BLaER1 treated with 17β-estradiol and CSF1 and Interleukin-3, amounts not matched to agents 10 nM and 100 nM (cell line): ENCODE results near the gene USP54.
"Not testable (repeated sequence)": the region's sequence is repeated elsewhere in the genome, so short reads cannot be mapped to it uniquely, and the experiment has no call there.

Experiments
- H3K27ac ChIP-seq, 11 experiments: shearing (Covaris generic); formaldehyde crosslinking; 2 replicates each; pipeline ENCODE4 v1.8.1; 2022
- H3K27me3 ChIP-seq, 11 experiments: shearing (Covaris generic); formaldehyde crosslinking; 2 replicates each; pipeline ENCODE4 v1.8.1; 2022
- H3K36me3 ChIP-seq, 11 experiments: shearing (Covaris generic); formaldehyde crosslinking; 2 replicates each; pipeline ENCODE4 v1.8.1; 2022
- H3K4me1 ChIP-seq, 10 experiments: shearing (Covaris generic); formaldehyde crosslinking; 2 replicates each; pipeline ENCODE4 v1.8.1; 2022
- H3K4me2 ChIP-seq, 11 experiments: shearing (Covaris generic); formaldehyde crosslinking; 2 replicates each; pipeline ENCODE4 v1.8.1; 2022
- H3K4me3 ChIP-seq, 10 experiments: shearing (Covaris generic); formaldehyde crosslinking; 2 replicates each; pipeline ENCODE4 v1.8.1; 2022
- H3K9ac ChIP-seq, 11 experiments: shearing (Covaris generic); formaldehyde crosslinking; 2 replicates each; pipeline ENCODE4 v1.8.1; 2022
- H3K9me3 ChIP-seq, 11 experiments: shearing (Covaris generic); formaldehyde crosslinking; replicated peaks in 1 of 11; 2 replicates each; pipeline ENCODE4 v1.8.1; 2022
- H4K20me1 ChIP-seq, 11 experiments: shearing (Covaris generic); formaldehyde crosslinking; 2 replicates each; pipeline ENCODE4 v1.8.1; 2022
- Cebpa-rat ChIP-seq, 11 experiments: shearing (Covaris generic); IDR thresholded peaks; 2 replicates each; pipeline ENCODE4 v1.8.1; 2022

Gene USP54

DNA sequence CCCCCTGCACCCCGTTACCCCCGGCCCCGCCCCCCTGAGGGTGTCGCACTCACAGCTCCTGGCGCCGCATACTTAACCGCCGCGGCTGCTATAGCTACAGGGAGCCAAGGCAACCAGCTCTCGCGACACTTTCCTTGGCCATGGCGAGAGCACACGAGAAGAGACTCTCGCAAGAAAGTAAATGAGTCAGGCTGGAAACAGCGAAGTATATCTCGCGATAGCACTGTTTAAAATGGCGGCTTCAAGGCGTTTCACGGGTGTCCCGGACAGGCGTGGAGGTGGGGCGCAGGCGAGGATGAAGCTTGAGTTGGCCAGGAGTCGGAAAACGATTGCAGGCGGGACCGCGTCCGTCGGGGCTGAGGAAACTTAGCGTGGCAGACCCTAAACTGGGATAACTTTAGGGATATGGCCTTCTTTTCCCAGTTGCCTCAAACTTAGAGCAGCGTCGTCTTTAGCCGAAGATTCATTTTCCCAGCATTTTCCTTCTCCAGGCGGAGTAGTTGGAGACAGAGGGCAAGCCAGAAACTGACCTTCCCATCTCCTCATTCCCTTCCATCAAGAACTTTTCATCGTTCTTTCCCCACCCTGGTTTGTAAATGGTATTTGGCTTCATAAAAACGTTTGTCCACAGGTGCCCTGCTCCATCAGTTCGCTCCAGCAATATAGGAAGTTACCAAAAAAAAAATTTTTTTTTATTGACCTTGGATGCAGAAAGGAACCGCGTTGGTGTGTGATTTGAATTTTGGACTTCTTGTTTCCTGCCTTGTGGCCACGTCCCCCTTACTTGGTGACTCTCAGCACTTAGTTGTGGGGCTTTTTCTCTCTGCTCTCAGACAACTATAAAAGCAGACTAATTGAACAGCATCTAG lies 35.0 kb upstream of the USP54 start:
- H3K4me1 ChIP-seq, result peaks cover 15 to 22% (median 19%) of the 10 kb centered on the region in 10 experiments; a peak in 19 of 20 replicates
- no peaks in the 10 kb centered on the region for H3K36me3 ChIP-seq
- no peaks in the 10 kb centered on the region for H4K20me1 ChIP-seq
- no peak for TF ChIP-seq Cebpa-rat (IDR thresholded peaks at IDR 0.05)
- H3K9me3 ChIP-seq, result no peaks in the 10 kb centered on the region
- H3K27ac ChIP-seq, result peak overlapping the region; percentile 88 to 95 (median 91)
- peak overlapping the region; percentile 81 to 93 (median 87) for H3K9ac ChIP-seq
- H3K27me3 ChIP-seq, result no peaks in the 10 kb centered on the region
- H3K4me3 ChIP-seq, result peak overlapping the region; percentile 78 to 95 (median 86)
- peak overlapping the region; percentile 72 to 96 (median 91) for H3K4me2 ChIP-seq

DNA sequence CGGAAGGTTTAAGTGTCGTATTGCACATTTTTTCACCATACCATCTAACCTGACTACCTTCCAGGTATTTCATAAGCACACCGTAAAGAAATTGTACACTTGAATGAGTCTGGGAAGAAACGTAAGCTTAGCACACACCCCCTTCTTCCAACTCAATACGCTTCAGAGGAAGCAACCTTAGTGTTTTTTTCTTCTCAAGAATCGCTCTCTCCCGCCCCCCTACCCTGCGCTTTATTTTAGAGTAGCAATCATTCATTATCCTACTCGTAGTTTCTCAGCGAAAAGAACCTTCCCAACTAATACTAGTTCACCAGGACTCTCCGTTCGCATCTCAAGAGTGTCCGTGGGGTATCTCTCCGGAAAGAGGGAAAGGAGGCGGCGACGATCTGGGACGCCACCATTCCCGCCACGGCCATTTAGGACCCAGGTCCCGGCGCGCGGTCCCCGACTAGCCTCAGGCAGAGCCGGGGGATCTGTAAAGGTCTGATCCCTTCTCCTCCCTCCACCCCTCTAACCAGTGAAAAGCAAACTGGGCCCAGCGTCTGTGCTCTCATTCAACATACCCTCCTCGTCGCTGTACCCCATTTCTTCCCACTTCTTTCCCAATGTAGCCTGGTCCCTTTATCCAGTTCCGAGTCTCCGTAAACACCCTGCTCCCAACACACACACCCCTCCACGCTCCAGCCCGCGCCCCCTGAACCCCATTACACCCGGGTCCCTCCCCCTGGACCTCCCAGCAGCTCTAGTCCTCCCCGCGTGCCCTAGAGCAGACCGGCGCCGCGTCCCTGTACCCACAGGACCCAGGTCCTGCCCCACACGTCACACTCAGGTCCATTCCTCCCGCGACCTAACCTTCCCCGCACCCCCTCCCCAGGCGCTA lies 34.1 kb upstream of the USP54 start:
- H3K27me3 ChIP-seq, result no peaks in the 10 kb centered on the region
- no peaks in the 10 kb centered on the region for H3K36me3 ChIP-seq
- peak overlapping the region; percentile 78 to 95 (median 86) for H3K4me3 ChIP-seq
- peaks cover 15 to 22% (median 19%) of the 10 kb centered on the region in 10 experiments; a peak in 19 of 20 replicates for H3K4me1 ChIP-seq
- H3K27ac ChIP-seq, result peak overlapping the region in 10 of 11 experiments; percentile 50 to 92 (median 70); a peak in 20 of 22 replicates
- H3K9me3 ChIP-seq, result no peaks in the 10 kb centered on the region
- no peaks in the 10 kb centered on the region for H4K20me1 ChIP-seq
- H3K9ac ChIP-seq, result peak overlapping the region; percentile 70 to 91 (median 87)
- no peak for TF ChIP-seq Cebpa-rat (IDR thresholded peaks at IDR 0.05)
- H3K4me2 ChIP-seq, result peak overlapping the region; percentile 76 to 89 (median 86)

DNA sequence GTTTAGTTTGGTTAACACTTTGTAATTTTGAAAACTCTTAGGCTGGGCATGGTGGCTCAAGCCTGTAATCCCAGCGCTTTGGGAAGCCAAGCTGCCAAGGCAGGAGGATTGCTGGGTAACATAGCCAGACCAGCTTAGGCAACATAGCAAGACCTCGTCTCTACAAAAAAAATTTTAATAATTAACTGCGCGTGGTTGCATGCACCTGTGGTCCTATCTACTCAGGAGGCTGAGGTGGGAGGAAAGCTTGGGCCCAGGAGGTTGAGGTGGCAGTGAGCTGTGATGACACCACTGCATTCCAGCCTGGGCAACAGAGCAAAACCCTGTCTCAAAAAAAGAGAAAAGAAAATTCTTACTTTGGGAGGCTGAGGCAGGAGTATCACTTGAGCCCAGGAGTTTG lies 31.9 kb upstream of the USP54 start:
- H4K20me1 ChIP-seq, result no peaks in the 10 kb centered on the region
- no peaks in the 10 kb centered on the region for H3K9me3 ChIP-seq
- no peak overlapping the region for H3K27ac ChIP-seq
- no peaks in the 10 kb centered on the region for H3K36me3 ChIP-seq
- no peak overlapping the region for H3K4me2 ChIP-seq
- H3K4me3 ChIP-seq, result no peak overlapping the region
- H3K9ac ChIP-seq, result peak overlapping the region in 1 of 11 experiments; percentile 11; a peak in 1 of 22 replicates
- TF ChIP-seq Cebpa-rat (IDR thresholded peaks at IDR 0.05), result no peak
- peaks cover 15 to 24% (median 19%) of the 10 kb centered on the region in 10 experiments; a peak in 19 of 20 replicates for H3K4me1 ChIP-seq
- no peaks in the 10 kb centered on the region for H3K27me3 ChIP-seq

DNA sequence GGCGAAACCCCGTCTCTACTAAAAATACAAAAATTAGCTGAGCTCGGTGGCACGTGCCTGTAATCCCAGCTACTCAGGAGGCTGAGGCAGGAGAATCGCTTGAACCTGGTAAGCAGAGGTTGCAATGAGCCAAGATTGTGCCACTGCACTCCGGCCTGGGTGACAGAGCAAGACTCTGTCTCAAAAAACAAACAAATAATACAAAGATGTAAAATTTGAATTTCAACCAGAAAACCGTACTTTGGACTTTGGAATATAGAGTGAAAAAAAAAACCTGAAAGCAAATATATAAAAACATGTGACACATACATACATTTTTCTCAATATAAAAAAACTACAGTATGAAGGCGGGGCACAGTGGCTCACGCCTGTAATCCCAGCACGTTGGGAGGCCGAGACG lies 29.8 kb upstream of the USP54 start:
- peaks cover 4 to 13% (median 8%) of the 10 kb centered on the region in 10 experiments; a peak in 15 of 20 replicates for H3K4me1 ChIP-seq
- H3K9me3 ChIP-seq, H4K20me1 ChIP-seq, H3K36me3 ChIP-seq, H3K9ac ChIP-seq, H3K27ac ChIP-seq, H3K4me2 ChIP-seq, H3K27me3 ChIP-seq, H3K4me3 ChIP-seq: not testable (repeated sequence)

DNA sequence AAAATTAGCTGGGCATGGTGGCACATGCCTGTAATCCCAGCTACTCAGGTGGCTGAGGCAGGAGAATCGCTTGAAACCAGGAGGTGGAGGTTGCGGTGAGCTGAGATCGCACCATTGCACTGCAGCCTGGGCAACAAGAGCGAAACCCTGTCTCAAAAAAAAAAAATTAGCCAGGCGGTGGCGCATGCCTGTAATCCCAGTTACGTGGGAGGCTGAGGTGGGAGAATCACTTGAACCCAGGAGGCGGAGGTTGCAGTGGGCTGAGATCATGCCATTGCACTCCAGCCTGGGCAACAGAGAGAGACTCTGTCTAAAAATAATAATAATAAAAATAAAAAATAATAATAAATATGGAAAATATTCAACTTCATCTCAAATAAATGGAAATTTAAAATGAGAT lies 26.0 kb upstream of the USP54 start:
- H3K9me3 ChIP-seq, H4K20me1 ChIP-seq, H3K4me1 ChIP-seq, H3K27ac ChIP-seq, H3K4me2 ChIP-seq, H3K27me3 ChIP-seq, H3K9ac ChIP-seq, H3K36me3 ChIP-seq, H3K4me3 ChIP-seq: not testable (repeated sequence)

DNA sequence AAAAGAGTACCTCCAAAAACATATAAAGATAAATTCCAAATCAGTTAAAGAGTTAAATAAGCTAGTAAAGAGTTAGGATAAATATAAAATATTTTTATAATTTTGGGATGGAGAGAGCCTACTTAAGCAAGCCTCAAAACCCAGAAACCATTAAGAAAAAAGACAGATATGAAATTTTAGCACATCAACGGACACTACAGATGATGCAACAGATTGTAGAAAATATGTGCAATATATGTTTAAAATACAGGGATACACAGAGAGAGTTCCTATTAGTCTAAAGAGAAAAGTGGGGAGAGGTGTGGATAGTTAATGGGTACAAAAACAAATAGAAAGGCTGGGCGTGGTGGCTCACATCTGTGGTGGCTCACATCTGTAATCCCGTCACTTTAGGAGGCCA lies 23.6 kb upstream of the USP54 start:
- no peak overlapping the region for H3K27ac ChIP-seq

DNA sequence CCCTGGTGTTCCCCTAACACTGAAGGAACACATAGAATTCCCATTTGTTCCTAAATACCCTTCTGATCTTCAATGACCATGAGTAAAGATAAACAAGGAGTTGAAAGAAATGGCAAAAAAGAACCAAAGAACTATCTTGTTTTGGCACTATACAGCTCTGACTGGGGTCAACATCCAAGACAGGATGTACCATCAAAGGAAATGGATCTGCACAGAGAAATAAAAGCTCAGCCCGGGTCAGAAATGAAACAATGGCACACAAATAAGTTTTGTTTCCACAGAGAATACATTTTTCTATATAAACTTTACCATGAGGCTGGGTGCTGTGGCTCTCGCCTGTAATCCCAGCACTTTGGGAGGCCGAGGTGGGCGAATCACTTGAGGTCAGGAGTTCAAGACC lies 18.0 kb upstream of the USP54 start:
- Histone ChIP-seq H4K20me1 (no peaks in the 10 kb centered on the region), H3K4me2 (no peak overlapping the region), H3K4me3 (no peak overlapping the region), H3K36me3 (peaks cover 0 to 8% (median 0%) of the 10 kb centered on the region in 11 experiments; a peak in 1 of 22 replicates), H3K9ac (no peak overlapping the region), H3K4me1 (peaks cover 0 to 6% (median 0%) of the 10 kb centered on the region in 10 experiments; a peak in 4 of 20 replicates), H3K27me3 (no peaks in the 10 kb centered on the region), H3K9me3 (no peaks in the 10 kb centered on the region), H3K27ac (no peak overlapping the region)
- no peak for TF ChIP-seq Cebpa-rat (IDR thresholded peaks at IDR 0.05)

More for the DNA sequence above, 23.6 kb upstream of the USP54 start:
- no peak for TF ChIP-seq Cebpa-rat (IDR thresholded peaks at IDR 0.05)
- Histone ChIP-seq H3K9ac (no peak overlapping the region), H3K4me1 (peaks cover 0 to 8% (median 0%) of the 10 kb centered on the region in 10 experiments; a peak in 5 of 20 replicates), H3K4me2 (no peak overlapping the region), H3K36me3 (0 out of 22 replicates have a peak, but pooled peaks cover 0 to 5% (median 0%) of the 10 kb centered on the region in 11 experiments), H4K20me1 (no peaks in the 10 kb centered on the region), H3K27me3 (no peaks in the 10 kb centered on the region), H3K9me3 (no peaks in the 10 kb centered on the region), H3K4me3 (no peak overlapping the region)

DNA sequence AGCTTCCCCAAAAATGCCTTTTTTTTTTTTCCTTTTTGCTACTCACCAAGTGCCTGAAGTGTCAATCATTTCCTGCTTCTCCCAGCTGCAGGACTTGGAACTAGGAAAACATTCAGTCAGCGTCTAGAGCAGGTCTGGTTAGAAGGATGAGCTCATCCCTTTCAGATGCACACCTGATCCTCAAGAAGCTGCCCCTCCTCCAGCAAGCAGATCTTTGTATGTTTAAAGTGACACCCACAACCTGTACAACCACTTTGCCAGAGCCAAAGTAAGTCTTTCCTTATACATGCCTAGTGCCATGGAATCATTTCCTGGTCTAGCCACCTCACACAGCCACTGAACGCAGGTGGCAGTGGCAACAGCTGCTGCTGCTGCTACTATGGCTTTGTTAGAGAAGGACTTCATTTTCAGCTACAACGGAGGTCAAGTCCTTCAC lies 10.4 kb upstream of the USP54 start:
- no peak for TF ChIP-seq Cebpa-rat (IDR thresholded peaks at IDR 0.05)
- H3K4me1 ChIP-seq, result peaks cover 0 to 8% (median 0%) of the 10 kb centered on the region in 10 experiments; a peak in 3 of 20 replicates
- H3K4me3 ChIP-seq, result no peak overlapping the region
- H3K9me3 ChIP-seq, result no peaks in the 10 kb centered on the region
- H3K27ac ChIP-seq, result no peak overlapping the region
- H3K27me3 ChIP-seq, result no peaks in the 10 kb centered on the region
- H3K4me2 ChIP-seq, result no peak overlapping the region
- H3K36me3 ChIP-seq, result peaks cover 0 to 8% (median 0%) of the 10 kb centered on the region in 11 experiments; a peak in 2 of 22 replicates
- no peak overlapping the region for H3K9ac ChIP-seq
- H4K20me1 ChIP-seq, result no peaks in the 10 kb centered on the region

DNA sequence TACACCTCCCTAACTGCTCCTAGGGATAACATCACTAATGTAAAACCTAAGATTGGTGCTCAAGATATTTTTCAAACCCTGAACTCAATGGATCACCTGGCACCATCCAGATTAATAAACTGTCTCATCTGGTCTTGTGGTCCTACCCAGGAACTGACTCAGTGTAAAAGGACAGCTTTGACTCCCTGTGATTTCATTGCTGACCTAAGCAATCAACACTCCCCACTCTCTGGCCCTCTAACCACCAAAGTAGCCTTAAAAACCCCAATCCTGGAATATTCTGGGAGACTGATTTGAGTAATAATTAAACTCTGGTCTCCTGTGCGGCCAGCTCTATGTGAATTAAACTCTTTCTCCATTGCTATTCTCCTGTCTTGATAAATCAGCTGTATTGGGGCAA lies 6.2 kb upstream of the USP54 start:
- Histone ChIP-seq H3K36me3 (no peaks in the 10 kb centered on the region; a peak in 1 of 22 replicates), H3K9ac (no peak overlapping the region), H3K4me2 (peak overlapping the region in 1 of 11 experiments; percentile 23; a peak in 2 of 22 replicates), H3K4me1 (peaks cover 1 to 12% (median 4%) of the 10 kb centered on the region in 10 experiments; a peak in 17 of 20 replicates), H3K9me3 (no peaks in the 10 kb centered on the region), H3K27ac (no peak overlapping the region), H4K20me1 (no peaks in the 10 kb centered on the region), H3K4me3 (no peak overlapping the region), H3K27me3 (no peaks in the 10 kb centered on the region)
- no peak for TF ChIP-seq Cebpa-rat (IDR thresholded peaks at IDR 0.05)
